DOHH2 (cell line): ENCODE data around the gene SSTR5.

Source experiments
- H3F3A ChIP-seq: fragments of 200-600 bp; sonication (generic), shearing (Covaris generic); 2 replicates; pipeline ENCODE4 v1.6.0; 2016; ENCODE audit warnings: antibody characterized with exemption, mild to moderate bottlenecking; ENCODE audit not compliant: control insufficient read depth, insufficient read depth
- H3K27ac ChIP-seq: fragments of 200-600 bp; sonication (generic); 2 replicates; pipeline ENCODE4 v1.5.1; 2014; ENCODE audit warnings: low read depth, mild to moderate bottlenecking, low read length, moderate library complexity
- H3K27me3 ChIP-seq: fragments of 200-600 bp; sonication (generic); 2 replicates; pipeline ENCODE4 v1.6.1; 2014; ENCODE audit warnings: mild to moderate bottlenecking, low read length, mixed read lengths; ENCODE audit not compliant: control insufficient read depth
- H3K36me3 ChIP-seq: fragments of 200-600 bp; sonication (generic); 2 replicates; pipeline ENCODE4 v1.6.1; 2014; ENCODE audit warnings: mild to moderate bottlenecking, low read length, moderate library complexity, mixed read lengths; ENCODE audit not compliant: control insufficient read depth
- H3K4me1 ChIP-seq: fragments of 200-600 bp; sonication (generic); 2 replicates; pipeline ENCODE4 v1.6.1; 2014; ENCODE audit warnings: mild to moderate bottlenecking, low read length, mixed read lengths; ENCODE audit not compliant: control insufficient read depth
- H3K4me2 ChIP-seq: fragments of 200-600 bp; sonication (generic); 2 replicates; pipeline ENCODE4 v1.6.0; 2014; ENCODE audit warnings: mild to moderate bottlenecking, low read length, moderate library complexity
- H3K4me3 ChIP-seq: fragments of 200-600 bp; sonication (generic); 2 replicates; pipeline ENCODE4 v1.5.1; 2014; ENCODE audit warnings: mild to moderate bottlenecking, low read length, mixed read lengths
- H3K79me2 ChIP-seq: fragments of 200-600 bp; sonication (generic); 2 replicates; pipeline ENCODE4 v1.6.1; 2014; ENCODE audit warnings: mild to moderate bottlenecking, low read length, mixed read lengths; ENCODE audit not compliant: control insufficient read depth
- H3K9me2 ChIP-seq: fragments of 200-600 bp; sonication (generic); replicated peaks from 2 replicates; pipeline ENCODE4 v1.6.1; 2014; ENCODE audit warnings: mild to moderate bottlenecking, low read length, mixed read lengths; ENCODE audit not compliant: control insufficient read depth
- H3K9me3 ChIP-seq: fragments of 200-600 bp; sonication (generic); 2 replicates; pipeline ENCODE4 v1.6.1; 2014; ENCODE audit warnings: antibody characterized with exemption, low read length, mixed read lengths; ENCODE audit not compliant: control insufficient read depth, insufficient read depth
- H4K20me1 ChIP-seq: fragments of 200-600 bp; sonication (generic); 2 replicates; pipeline ENCODE4 v1.6.0; 2014; ENCODE audit warnings: low read depth, mild to moderate bottlenecking, antibody characterized with exemption, low read length, moderate library complexity; ENCODE audit not compliant: control insufficient read depth, insufficient read depth
- EZH2phosphoT487 ChIP-seq: fragments of 200-600 bp; sonication (generic); IDR thresholded peaks from 2 replicates; pipeline ENCODE4 v1.6.1; 2017; ENCODE audit warnings: borderline replicate concordance, mild to moderate bottlenecking, antibody characterized with exemption, low read length, moderate library complexity, mixed read lengths
- TF ChIP-seq, protein P1 (sequence below): fragments of 200-600 bp; sonication (generic); IDR thresholded peaks from one replicate; pipeline ENCODE4 v1.5.1; 2014; ENCODE audit warnings: antibody characterized with exemption, mild to moderate bottlenecking, low read depth, low read length; ENCODE audit not compliant: poor library complexity, severe bottlenecking

Gene SSTR5

DNA sequence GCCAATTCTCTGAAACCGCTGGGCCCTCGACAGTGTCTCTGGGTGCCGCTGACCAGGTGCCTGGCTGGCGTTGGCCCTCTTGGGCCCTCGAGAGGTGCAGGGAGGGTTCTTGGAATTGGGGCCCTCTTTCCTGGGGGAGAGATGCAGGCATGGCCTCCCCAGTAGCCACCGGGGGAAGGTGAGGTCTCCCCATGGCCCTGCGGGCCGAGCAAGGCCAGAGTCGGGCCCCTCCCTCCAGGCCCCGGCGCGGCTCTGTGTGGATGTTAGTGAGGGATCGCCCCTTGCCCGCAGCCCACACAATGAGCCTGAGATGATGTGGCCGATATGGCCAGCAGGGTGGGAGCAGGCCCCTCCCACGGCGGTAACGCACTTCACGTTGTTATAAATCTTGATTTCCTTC is 46.6 kb downstream of the SSTR5 start:
- Histone ChIP-seq H3K4me1 (peaks cover 12% of the 10 kb centered on the region), H3K27ac (no peak overlapping the region), H3K9me2 (no peaks in the 10 kb centered on the region), H3F3A (no peaks in the 10 kb centered on the region), H4K20me1 (no peaks in the 10 kb centered on the region; the same call in 1 of the 2 replicates), H3K27me3 (no peaks in the 10 kb centered on the region), H3K9me3 (no peaks in the 10 kb centered on the region), H3K79me2 (no peaks in the 10 kb centered on the region), H3K4me2 (no peak overlapping the region), H3K36me3 (no peaks in the 10 kb centered on the region), H3K4me3 (no peak overlapping the region)
- no peak for TF ChIP-seq EZH2phosphoT487
- TF ChIP-seq, protein P1, sequence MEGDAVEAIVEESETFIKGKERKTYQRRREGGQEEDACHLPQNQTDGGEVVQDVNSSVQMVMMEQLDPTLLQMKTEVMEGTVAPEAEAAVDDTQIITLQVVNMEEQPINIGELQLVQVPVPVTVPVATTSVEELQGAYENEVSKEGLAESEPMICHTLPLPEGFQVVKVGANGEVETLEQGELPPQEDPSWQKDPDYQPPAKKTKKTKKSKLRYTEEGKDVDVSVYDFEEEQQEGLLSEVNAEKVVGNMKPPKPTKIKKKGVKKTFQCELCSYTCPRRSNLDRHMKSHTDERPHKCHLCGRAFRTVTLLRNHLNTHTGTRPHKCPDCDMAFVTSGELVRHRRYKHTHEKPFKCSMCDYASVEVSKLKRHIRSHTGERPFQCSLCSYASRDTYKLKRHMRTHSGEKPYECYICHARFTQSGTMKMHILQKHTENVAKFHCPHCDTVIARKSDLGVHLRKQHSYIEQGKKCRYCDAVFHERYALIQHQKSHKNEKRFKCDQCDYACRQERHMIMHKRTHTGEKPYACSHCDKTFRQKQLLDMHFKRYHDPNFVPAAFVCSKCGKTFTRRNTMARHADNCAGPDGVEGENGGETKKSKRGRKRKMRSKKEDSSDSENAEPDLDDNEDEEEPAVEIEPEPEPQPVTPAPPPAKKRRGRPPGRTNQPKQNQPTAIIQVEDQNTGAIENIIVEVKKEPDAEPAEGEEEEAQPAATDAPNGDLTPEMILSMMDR: no peak

DNA sequence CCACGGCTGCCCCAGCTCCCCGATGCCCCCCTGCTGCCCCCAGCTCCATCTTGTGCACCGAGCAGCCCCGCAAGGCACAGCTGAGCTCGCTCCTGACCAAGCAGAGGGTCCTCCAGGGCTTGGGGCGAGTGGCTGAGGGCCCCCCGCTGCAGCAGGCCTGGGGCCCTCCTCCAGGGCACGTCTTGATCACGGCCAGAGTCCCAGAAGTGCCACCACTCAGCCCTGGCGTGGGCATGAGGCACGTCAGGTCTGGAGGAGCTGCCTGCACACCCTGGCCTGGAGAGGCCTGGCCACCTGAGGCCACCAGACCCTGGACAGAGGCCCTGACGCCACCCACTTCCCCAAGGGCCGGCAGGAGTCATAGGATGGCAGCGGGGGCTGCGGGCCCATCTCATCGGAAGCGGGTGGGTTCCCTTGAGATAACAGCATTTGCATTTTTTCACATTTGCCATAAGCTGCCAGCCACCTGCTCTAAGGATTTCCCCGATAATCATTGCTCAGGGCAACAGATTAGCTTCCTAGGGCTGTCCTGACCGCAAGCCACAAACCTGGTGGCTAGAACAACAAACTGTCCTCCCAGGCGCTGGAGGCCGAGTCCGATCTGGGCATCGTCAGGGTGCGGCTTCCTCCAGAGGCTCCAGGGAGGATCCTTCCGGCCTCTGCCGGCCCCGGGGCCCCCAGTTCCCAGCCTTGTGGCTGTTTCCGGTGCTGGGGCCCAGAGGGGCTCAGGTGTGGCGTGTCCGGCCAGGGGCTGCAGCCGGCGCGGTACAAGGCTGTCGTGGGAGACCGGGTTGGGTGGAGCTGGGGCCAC is 47.4 kb downstream of the SSTR5 start:
- no peaks in the 10 kb centered on the region for H3K79me2 ChIP-seq
- TF ChIP-seq, protein P1: no peak
- no peak for TF ChIP-seq EZH2phosphoT487
- no peak overlapping the region for H3K27ac ChIP-seq
- no peaks in the 10 kb centered on the region; the same call in 1 of the 2 replicates for H4K20me1 ChIP-seq
- H3K27me3 ChIP-seq: no peaks in the 10 kb centered on the region
- peaks cover 12% of the 10 kb centered on the region for H3K4me1 ChIP-seq
- H3K9me3 ChIP-seq: no peaks in the 10 kb centered on the region
- no peak overlapping the region; the same call in 1 of the 2 replicates for H3K4me3 ChIP-seq
- H3K36me3 ChIP-seq: no peaks in the 10 kb centered on the region
- H3F3A ChIP-seq: no peaks in the 10 kb centered on the region
- H3K4me2 ChIP-seq: peak overlapping the region; percentile 40
- no peaks in the 10 kb centered on the region for H3K9me2 ChIP-seq

DNA sequence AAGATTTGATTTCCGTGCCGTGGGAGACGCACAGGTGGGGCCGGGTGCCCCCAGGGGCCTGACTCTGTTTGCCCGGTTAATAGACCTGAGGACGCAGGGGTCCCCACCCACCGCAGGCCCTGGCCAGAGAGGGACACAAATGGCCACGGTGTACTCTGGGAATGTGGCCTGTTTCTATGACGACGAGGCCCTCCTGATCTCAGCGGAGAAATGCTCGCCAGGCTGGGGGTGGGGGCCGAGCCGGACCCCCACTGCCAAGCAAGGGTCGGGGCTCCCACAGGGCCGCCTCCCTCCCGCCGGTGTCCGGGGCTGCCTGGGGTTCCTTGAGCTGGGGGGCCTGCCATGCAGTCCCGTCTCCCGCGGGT is 48.0 kb downstream of the SSTR5 start:
- H3K27ac ChIP-seq: no peak overlapping the region
- H3F3A ChIP-seq: no peaks in the 10 kb centered on the region
- no peaks in the 10 kb centered on the region for H3K79me2 ChIP-seq
- no peaks in the 10 kb centered on the region for H3K27me3 ChIP-seq
- H3K4me3 ChIP-seq: no peak overlapping the region
- no peaks in the 10 kb centered on the region for H3K9me2 ChIP-seq
- peaks cover 12% of the 10 kb centered on the region for H3K4me1 ChIP-seq
- peak overlapping the region; percentile 40 for H3K4me2 ChIP-seq
- TF ChIP-seq EZH2phosphoT487: no peak
- TF ChIP-seq, protein P1: no peak
- H3K9me3 ChIP-seq: no peaks in the 10 kb centered on the region
- H3K36me3 ChIP-seq: no peaks in the 10 kb centered on the region
- no peaks in the 10 kb centered on the region; the same call in 1 of the 2 replicates for H4K20me1 ChIP-seq
